ENCODE data around the gene PRXL2A. TPM values are rescaled to one million over a fixed set of nuclear protein-coding genes. Genes with fewer than 3 reads are reported as not detected.
"Not testable (repeated sequence)": the region's sequence is repeated elsewhere in the genome, so short reads cannot be mapped to it uniquely, and the experiment has no call there.

PRXL2A gene
- polyA plus RNA-seq, 1 experiment: 1.0 TPM

- Histone ChIP-seq H3K27me3 (ENCODE audit: control insufficient read depth, insufficient read depth, low read length) (no peaks in the 10 kb centered on the region), H3K4me3 (ENCODE audit: low read depth, low read length) (no peak overlapping the region), H3K36me3 (ENCODE audit: control insufficient read depth, insufficient read depth, low read length) (peaks cover 2% of the 10 kb centered on the region)
- CTCF ChIA-PET: interaction anchor here (1.2 to 3.2 kb wide), 5 partner anchors 10 to 30 kb away, joined by 3 to 8 read pairs (median 5); no protein-coding TSS in a partner anchor
- TF ChIP-seq, protein P1, sequence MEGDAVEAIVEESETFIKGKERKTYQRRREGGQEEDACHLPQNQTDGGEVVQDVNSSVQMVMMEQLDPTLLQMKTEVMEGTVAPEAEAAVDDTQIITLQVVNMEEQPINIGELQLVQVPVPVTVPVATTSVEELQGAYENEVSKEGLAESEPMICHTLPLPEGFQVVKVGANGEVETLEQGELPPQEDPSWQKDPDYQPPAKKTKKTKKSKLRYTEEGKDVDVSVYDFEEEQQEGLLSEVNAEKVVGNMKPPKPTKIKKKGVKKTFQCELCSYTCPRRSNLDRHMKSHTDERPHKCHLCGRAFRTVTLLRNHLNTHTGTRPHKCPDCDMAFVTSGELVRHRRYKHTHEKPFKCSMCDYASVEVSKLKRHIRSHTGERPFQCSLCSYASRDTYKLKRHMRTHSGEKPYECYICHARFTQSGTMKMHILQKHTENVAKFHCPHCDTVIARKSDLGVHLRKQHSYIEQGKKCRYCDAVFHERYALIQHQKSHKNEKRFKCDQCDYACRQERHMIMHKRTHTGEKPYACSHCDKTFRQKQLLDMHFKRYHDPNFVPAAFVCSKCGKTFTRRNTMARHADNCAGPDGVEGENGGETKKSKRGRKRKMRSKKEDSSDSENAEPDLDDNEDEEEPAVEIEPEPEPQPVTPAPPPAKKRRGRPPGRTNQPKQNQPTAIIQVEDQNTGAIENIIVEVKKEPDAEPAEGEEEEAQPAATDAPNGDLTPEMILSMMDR (IDR thresholded peaks at IDR 0.05; ENCODE audit: insufficient read depth, low read depth, low read length): no peak
- DNase-seq (ENCODE audit: low read depth): no peak
- POLR2A ChIA-PET: no interaction called here
These were observed 66.2 kb downstream of the PRXL2A start for GRCh38 chr10:80474597-80474910.

DNA sequence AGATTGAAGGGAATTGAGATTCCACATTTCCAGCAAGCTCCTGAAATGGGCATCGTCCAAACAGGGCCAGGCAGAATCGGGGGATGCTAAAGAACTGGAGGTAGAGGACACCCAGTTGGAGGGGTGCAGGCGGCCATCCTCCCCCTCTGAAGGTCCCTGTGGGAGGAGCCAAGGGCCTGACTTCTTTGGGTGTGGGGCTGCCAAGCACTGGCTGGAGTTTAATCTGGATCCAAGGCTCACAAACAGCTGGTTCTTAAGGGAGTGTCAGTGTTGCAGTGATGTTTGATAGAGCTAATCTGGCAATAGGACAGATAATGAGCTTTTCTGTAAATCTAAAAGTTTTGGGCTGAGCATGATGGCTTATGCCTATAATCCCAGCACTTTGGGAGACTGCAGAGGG is 66.6 kb downstream of the PRXL2A start:
- ChIA-PET POLR2A (no interaction called here), CTCF (interaction anchor here (1.2 to 3.2 kb wide), 5 partner anchors 10 to 30 kb away, joined by 3 to 8 read pairs (median 5); no protein-coding TSS in a partner anchor)
- Histone ChIP-seq H3K4me3 (ENCODE audit: low read depth, low read length) (no peak overlapping the region), H3K27me3 (ENCODE audit: control insufficient read depth, insufficient read depth, low read length) (no peaks in the 10 kb centered on the region), H3K36me3 (ENCODE audit: control insufficient read depth, insufficient read depth, low read length) (peaks cover 2% of the 10 kb centered on the region)
- DNase-seq (ENCODE audit: low read depth): no peak
- TF ChIP-seq, protein P1 (IDR thresholded peaks at IDR 0.05; ENCODE audit: insufficient read depth, low read depth, low read length): no peak

DNA sequence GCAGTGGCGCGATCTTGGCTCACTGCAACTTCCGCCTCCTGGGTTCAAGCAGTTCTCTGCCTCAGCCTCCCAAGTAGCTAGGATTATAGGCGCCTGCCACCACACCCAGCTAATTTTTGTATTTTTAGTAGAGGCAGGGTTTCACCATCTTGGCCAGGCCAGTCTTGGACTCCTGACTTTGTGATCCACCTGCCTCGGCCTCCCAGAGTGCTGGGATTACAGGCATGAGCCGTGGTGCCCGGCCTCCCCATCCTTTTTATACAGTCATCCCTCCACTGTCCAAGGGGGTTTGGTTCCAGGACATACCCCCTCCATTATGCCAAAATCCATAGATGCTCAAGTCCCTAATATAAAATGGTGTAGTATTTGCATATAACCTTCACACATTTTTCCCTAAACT is 67.3 kb downstream of the PRXL2A start:
- POLR2A ChIA-PET; H3K27me3 ChIP-seq (ENCODE audit: control insufficient read depth, insufficient read depth, low read length); H3K36me3 ChIP-seq (ENCODE audit: control insufficient read depth, insufficient read depth, low read length); DNase-seq (ENCODE audit: low read depth); H3K4me3 ChIP-seq (ENCODE audit: low read depth, low read length): not testable (repeated sequence)
- CTCF ChIA-PET: interaction anchor here (1.2 to 3.2 kb wide), 5 partner anchors 11 to 30 kb away, joined by 3 to 8 read pairs (median 5); no protein-coding TSS in a partner anchor

DNA sequence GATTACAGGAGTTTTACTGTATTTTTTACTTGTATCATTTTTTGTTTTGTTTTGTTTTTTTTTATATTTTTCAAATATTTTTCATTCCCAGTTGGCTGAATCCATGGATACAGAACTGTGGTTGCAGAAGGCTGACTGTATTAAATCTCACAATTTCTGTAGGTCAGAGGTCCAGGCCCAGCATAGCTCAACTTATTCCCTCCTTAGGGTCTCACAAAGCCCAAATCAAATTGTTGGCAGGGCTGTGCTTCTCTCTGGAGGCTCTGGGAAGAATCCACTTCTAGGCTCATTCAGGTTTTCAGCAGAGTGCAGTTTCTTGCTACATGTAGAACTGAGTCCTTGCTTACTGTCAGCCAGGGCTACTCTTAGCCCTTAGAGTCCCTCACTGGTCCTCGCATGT is 68.3 kb downstream of the PRXL2A start:
- ChIA-PET POLR2A (no interaction called here), CTCF (interaction anchor here (3.2 kb wide), 1 partner anchor 17 kb away, joined by 8 read pairs; no protein-coding TSS in a partner anchor)
- Histone ChIP-seq H3K27me3 (ENCODE audit: control insufficient read depth, insufficient read depth, low read length) (no peaks in the 10 kb centered on the region), H3K4me3 (ENCODE audit: low read depth, low read length) (no peak overlapping the region), H3K36me3 (ENCODE audit: control insufficient read depth, insufficient read depth, low read length) (no peaks in the 10 kb centered on the region; the same call in none of the 2 replicates)
- TF ChIP-seq, protein P1 (IDR thresholded peaks at IDR 0.05; ENCODE audit: insufficient read depth, low read depth, low read length): no peak
- DNase-seq (ENCODE audit: low read depth): no peak

GRCh38 chr10:80477813-80478212 is 69.5 kb downstream of the PRXL2A start:
- TF ChIP-seq, protein P1 (IDR thresholded peaks at IDR 0.05; ENCODE audit: insufficient read depth, low read depth, low read length): no peak
- DNase-seq (ENCODE audit: low read depth): no peak
- ChIA-PET POLR2A (no interaction called here), CTCF (interaction anchor here (2.7 kb wide), 1 partner anchor 28 kb away, joined by 7 read pairs; no protein-coding TSS in a partner anchor)
- Histone ChIP-seq H3K36me3 (ENCODE audit: control insufficient read depth, insufficient read depth, low read length) (no peaks in the 10 kb centered on the region; the same call in none of the 2 replicates), H3K4me3 (ENCODE audit: low read depth, low read length) (no peak overlapping the region), H3K27me3 (ENCODE audit: control insufficient read depth, insufficient read depth, low read length) (no peaks in the 10 kb centered on the region)

GRCh38 chr10:80480373-80480772 is 72.0 kb downstream of the PRXL2A start:
- H3K36me3 ChIP-seq (ENCODE audit: control insufficient read depth, insufficient read depth, low read length); DNase-seq (ENCODE audit: low read depth); POLR2A ChIA-PET; H3K27me3 ChIP-seq (ENCODE audit: control insufficient read depth, insufficient read depth, low read length); CTCF ChIA-PET; H3K4me3 ChIP-seq (ENCODE audit: low read depth, low read length): not testable (repeated sequence)

All from BJ (cell line).